MM.1S (cell line): ENCODE measurements around the gene SPATA13.

Experiments
- DNase-seq: peaks from one replicate; pipeline ENCODE4 v3.0.0-alpha.2; 2015
- H2AFZ ChIP-seq: fragments of 300-600 bp; sonication (generic); 2 replicates; pipeline ENCODE4 v1.6.0; 2016; ENCODE audit warnings: antibody characterized with exemption, low read length
- H3F3A ChIP-seq: fragments of 300-600 bp; sonication (generic); 2 replicates; pipeline ENCODE4 v1.6.1; 2016; ENCODE audit warnings: mild to moderate bottlenecking, antibody characterized with exemption, low read length, moderate library complexity, mixed read lengths; ENCODE audit not compliant: insufficient read depth
- H3K27ac ChIP-seq: fragments of 300-600 bp; sonication (generic); 2 replicates; pipeline ENCODE4 v1.5.1; 2016; ENCODE audit warnings: mild to moderate bottlenecking, low read length
- H3K27me3 ChIP-seq: fragments of 300-600 bp; sonication (generic); replicated peaks from 2 replicates; pipeline ENCODE4 v1.6.0; 2016; ENCODE audit warnings: low read length; ENCODE audit not compliant: insufficient read depth
- H3K36me3 ChIP-seq: fragments of 300-600 bp; sonication (generic); replicated peaks from 2 replicates; pipeline ENCODE4 v1.6.1; 2016; ENCODE audit warnings: mild to moderate bottlenecking, low read length, mixed read lengths; ENCODE audit not compliant: insufficient read depth
- H3K4me1 ChIP-seq: fragments of 300-600 bp; sonication (generic); 2 replicates; pipeline ENCODE4 v1.6.1; 2016; ENCODE audit warnings: low read length, mixed read lengths
- H3K4me2 ChIP-seq: fragments of 300-600 bp; sonication (generic); 2 replicates; pipeline ENCODE4 v1.6.0; 2016; ENCODE audit warnings: low read depth, low read length
- H3K4me3 ChIP-seq: fragments of 300-600 bp; sonication (generic); 2 replicates; pipeline ENCODE4 v1.5.1; 2016; ENCODE audit warnings: low read length, mixed read lengths
- H3K79me2 ChIP-seq: fragments of 300-600 bp; sonication (generic); 2 replicates; pipeline ENCODE4 v1.6.1; 2016; ENCODE audit warnings: mixed run types, low read length, mixed read lengths
- H3K9ac ChIP-seq: fragments of 300-600 bp; sonication (generic); 2 replicates; pipeline ENCODE4 v1.6.1; 2016; ENCODE audit warnings: low read length, mixed read lengths
- H3K9me2 ChIP-seq: fragments of 300-600 bp; sonication (generic); replicated peaks from 2 replicates; pipeline ENCODE4 v1.6.1; 2016; ENCODE audit warnings: mild to moderate bottlenecking, low read length, mixed read lengths; ENCODE audit not compliant: insufficient read depth
- H3K9me3 ChIP-seq: fragments of 300-600 bp; sonication (generic); replicated peaks from 2 replicates; pipeline ENCODE4 v1.6.1; 2016; ENCODE audit warnings: mild to moderate bottlenecking, low read length, mixed read lengths; ENCODE audit not compliant: insufficient read depth
- H4K20me1 ChIP-seq: fragments of 300-600 bp; sonication (generic); 2 replicates; pipeline ENCODE4 v1.6.1; 2016; ENCODE audit warnings: mild to moderate bottlenecking, low read length, moderate library complexity, mixed read lengths; ENCODE audit not compliant: insufficient read depth
- CTCF ChIP-seq: fragments of 300-600 bp; sonication (generic); IDR thresholded peaks from 2 replicates; pipeline ENCODE4 v1.5.1; 2016; ENCODE audit warnings: antibody characterized with exemption, low read length, mixed read lengths
- EZH2 ChIP-seq: fragments of 300-600 bp; sonication (generic); optimal IDR thresholded peaks from 2 replicates; pipeline ENCODE3; 2017; ENCODE audit warnings: low read depth, mild to moderate bottlenecking, antibody characterized with exemption, low read length, mixed read lengths
- EZH2phosphoT487 ChIP-seq: fragments of 300-600 bp; sonication (generic); IDR thresholded peaks from 2 replicates; pipeline ENCODE4 v1.6.1; 2018; ENCODE audit warnings: antibody characterized with exemption, low read length

Gene SPATA13

GRCh38 chr13:24250376-24251057, 90.0 kb downstream of the SPATA13 start:
- H3K36me3 ChIP-seq, result no peaks in the 10 kb centered on the region
- no peaks in the 10 kb centered on the region for H3K9me2 ChIP-seq
- H3K9me3 ChIP-seq, result no peaks in the 10 kb centered on the region
- no peak for TF ChIP-seq EZH2phosphoT487
- TF ChIP-seq CTCF, result no peak
- TF ChIP-seq EZH2, result no peak
- no peak overlapping the region for H3K9ac ChIP-seq
- no peak for DNase-seq
- no peak overlapping the region for H3K4me3 ChIP-seq
- no peak overlapping the region for H2AFZ ChIP-seq
- H3K27ac ChIP-seq, result no peak overlapping the region
- H3F3A ChIP-seq, result no peaks in the 10 kb centered on the region
- no peaks in the 10 kb centered on the region for H3K27me3 ChIP-seq
- no peaks in the 10 kb centered on the region for H3K79me2 ChIP-seq
- H3K4me1 ChIP-seq, result no peaks in the 10 kb centered on the region
- H3K4me2 ChIP-seq, result no peak overlapping the region
- H4K20me1 ChIP-seq, result no peaks in the 10 kb centered on the region

GRCh38 chr13:24251525-24251924, 91.0 kb downstream of the SPATA13 start:
- Histone ChIP-seq H2AFZ (no peak overlapping the region), H3K4me3 (no peak overlapping the region), H3K36me3 (no peaks in the 10 kb centered on the region), H4K20me1 (no peaks in the 10 kb centered on the region), H3K9me3 (no peaks in the 10 kb centered on the region), H3K79me2 (no peaks in the 10 kb centered on the region), H3K9me2 (no peaks in the 10 kb centered on the region), H3F3A (no peaks in the 10 kb centered on the region), H3K9ac (no peak overlapping the region), H3K4me1 (no peaks in the 10 kb centered on the region), H3K27ac (no peak overlapping the region), H3K27me3 (no peaks in the 10 kb centered on the region), H3K4me2 (no peak overlapping the region)
- no peak for DNase-seq
- TF ChIP-seq EZH2phosphoT487 (no peak), CTCF (no peak), EZH2 (no peak)

GRCh38 chr13:24252136-24252535, 91.6 kb downstream of the SPATA13 start:
- no peak overlapping the region for H3K27ac ChIP-seq
- H3K79me2 ChIP-seq, result no peaks in the 10 kb centered on the region
- H3K36me3 ChIP-seq, result no peaks in the 10 kb centered on the region
- H3K4me2 ChIP-seq, result no peak overlapping the region
- no peak overlapping the region for H3K4me3 ChIP-seq
- no peak for TF ChIP-seq EZH2
- no peak for TF ChIP-seq EZH2phosphoT487
- no peak for TF ChIP-seq CTCF
- H2AFZ ChIP-seq, result no peak overlapping the region
- no peaks in the 10 kb centered on the region for H3F3A ChIP-seq
- no peaks in the 10 kb centered on the region for H3K9me2 ChIP-seq
- DNase-seq, result no peak
- H3K4me1 ChIP-seq, result no peaks in the 10 kb centered on the region
- no peaks in the 10 kb centered on the region for H4K20me1 ChIP-seq
- H3K9ac ChIP-seq, result no peak overlapping the region
- no peaks in the 10 kb centered on the region for H3K9me3 ChIP-seq
- H3K27me3 ChIP-seq, result no peaks in the 10 kb centered on the region
